ENCODE data around the gene ZNF135.
A peak's percentile ranks its signal among the peaks of the same experiment; 100 is the strongest.

Gene ZNF135

GRCh38 chr19:58059003-58059670 lies at the start of gene ZNF135:
Gene ZNF135 (plus strand): TSS chr19:58059282. CDS start chr19:58060003, 721 bp downstream.
- peak; percentile 56 for DNase-seq (ENCODE audit: low read depth)

GRCh38 chr19:58009301-58009665 lies 49.8 kb upstream of the ZNF135 start:
- no peak for DNase-seq (ENCODE audit: low read depth)

- DNase-seq (ENCODE audit: low read depth), result peak; percentile 38
Observed at GRCh38 chr19:58009666-58010301, 49.3 kb upstream of the ZNF135 start.

GRCh38 chr19:58010507-58010906 lies 48.6 kb upstream of the ZNF135 start:
- DNase-seq (ENCODE audit: low read depth), result no peak

GRCh38 chr19:58014141-58014540 lies 44.9 kb upstream of the ZNF135 start:
- no peak for DNase-seq (ENCODE audit: low read depth)

- DNase-seq (ENCODE audit: low read depth), result no peak
Observed at GRCh38 chr19:58020129-58020528, 39.0 kb upstream of the ZNF135 start.

GRCh38 chr19:58021541-58022282 lies 37.4 kb upstream of the ZNF135 start:
- no peak for DNase-seq (ENCODE audit: low read depth)

- DNase-seq (ENCODE audit: low read depth), result no peak
Observed at GRCh38 chr19:58022283-58022660, 36.8 kb upstream of the ZNF135 start.

GRCh38 chr19:58024661-58025060 lies 34.4 kb upstream of the ZNF135 start:
- no peak for DNase-seq (ENCODE audit: low read depth)

GRCh38 chr19:58033741-58034476 lies 25.2 kb upstream of the ZNF135 start, which contains the start of gene ZSCAN1:
Gene ZSCAN1 (plus strand): TSS chr19:58034025. CDS start chr19:58037837, 3,812 bp downstream.
- DNase-seq (ENCODE audit: low read depth), result peak; percentile 11

- no peak for DNase-seq (ENCODE audit: low read depth)
Observed at GRCh38 chr19:58034477-58034793, 24.6 kb upstream of the ZNF135 start.

GRCh38 chr19:58035863-58036262 lies 23.2 kb upstream of the ZNF135 start:
- no peak for DNase-seq (ENCODE audit: low read depth)

- DNase-seq (ENCODE audit: low read depth), result no peak
Observed at GRCh38 chr19:58037927-58038687, 21.0 kb upstream of the ZNF135 start.

- DNase-seq (ENCODE audit: low read depth), result no peak
Observed at GRCh38 chr19:58038688-58039204, 20.3 kb upstream of the ZNF135 start.

GRCh38 chr19:58040751-58041525 lies 18.1 kb upstream of the ZNF135 start:
- DNase-seq (ENCODE audit: low read depth), result no peak

GRCh38 chr19:58042495-58043340 lies 16.4 kb upstream of the ZNF135 start:
- DNase-seq (ENCODE audit: low read depth), result no peak

- DNase-seq (ENCODE audit: low read depth), result no peak
Observed at GRCh38 chr19:58044391-58044790, 14.7 kb upstream of the ZNF135 start.

- DNase-seq (ENCODE audit: low read depth), result no peak
Observed at GRCh38 chr19:58044886-58045285, 14.2 kb upstream of the ZNF135 start.

GRCh38 chr19:58045411-58046050 lies 13.6 kb upstream of the ZNF135 start:
- DNase-seq (ENCODE audit: low read depth), result no peak

Data from stimulated activated CD8-positive, alpha-beta memory T cell treated with anti-CD3 and anti-CD28 coated beads, Interleukin-4, amount 100 ng/mL, for 24 hours (primary cell).